HEK293T (cell line): ENCODE data around the gene PERCC1.

ENCODE experiments used
- ELF4 ChIP-seq: fragments of 450-650 bp; IDR thresholded peaks from 2 replicates; pipeline ENCODE4 v1.6.1; 2017; ENCODE audit warnings: antibody characterized with exemption
- HDGF ChIP-seq: fragments of 450-650 bp; IDR thresholded peaks from 2 replicates; pipeline ENCODE4 v1.6.1; 2017; ENCODE audit warnings: antibody characterized with exemption, borderline replicate concordance

DNA sequence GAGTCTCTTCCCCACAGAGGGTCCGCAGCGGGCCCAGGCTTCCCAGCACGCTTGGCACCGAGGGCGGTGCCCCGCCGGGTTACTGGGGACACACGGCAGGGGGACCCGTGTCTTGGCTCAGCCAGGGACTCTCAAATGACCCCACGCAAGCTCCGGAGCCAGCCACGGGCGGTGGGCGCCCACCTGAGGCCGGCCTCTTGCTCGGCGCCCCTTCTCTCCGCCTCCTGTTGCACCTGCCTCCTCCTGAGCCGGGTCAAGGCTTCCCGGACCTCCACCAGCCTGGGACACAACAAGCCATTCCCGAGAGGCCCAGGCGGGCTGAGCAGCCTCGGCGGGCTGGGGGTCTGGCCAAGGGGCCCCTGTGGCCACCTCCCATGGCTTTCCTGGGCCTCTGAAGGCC, 11.8 kb downstream of the PERCC1 start:
- TF ChIP-seq ELF4 (no peak), HDGF (no peak)
